ENCODE measurements around the gene SLC20A1. TPM values are rescaled to one million over a fixed set of nuclear protein-coding genes. Genes with fewer than 3 reads are reported as not detected.

The SLC20A1 gene
- total RNA-seq, 1 donor from 2014 or later, result 43.5 TPM

GRCh38 chr2:112621790-112622527 lies 23.8 kb upstream of the SLC20A1 start:
- Histone ChIP-seq H3K27me3 (ENCODE audit: low read depth) (no peaks in the 10 kb centered on the region), H3K36me3 (no peaks in the 10 kb centered on the region), H3K4me1 (peaks cover 9% of the 10 kb centered on the region), H3K27ac (no peak overlapping the region), H3K9me3 (no peaks in the 10 kb centered on the region), H3K4me3 (no peak overlapping the region)
- no peak for ATAC-seq
- intact Hi-C loops (cut with DNase I), result loop anchor here (10.0 kb wide), 1 partner anchor 63 kb away; no protein-coding TSS in a partner anchor
- no peak for DNase-seq
- TF ChIP-seq, protein P1, sequence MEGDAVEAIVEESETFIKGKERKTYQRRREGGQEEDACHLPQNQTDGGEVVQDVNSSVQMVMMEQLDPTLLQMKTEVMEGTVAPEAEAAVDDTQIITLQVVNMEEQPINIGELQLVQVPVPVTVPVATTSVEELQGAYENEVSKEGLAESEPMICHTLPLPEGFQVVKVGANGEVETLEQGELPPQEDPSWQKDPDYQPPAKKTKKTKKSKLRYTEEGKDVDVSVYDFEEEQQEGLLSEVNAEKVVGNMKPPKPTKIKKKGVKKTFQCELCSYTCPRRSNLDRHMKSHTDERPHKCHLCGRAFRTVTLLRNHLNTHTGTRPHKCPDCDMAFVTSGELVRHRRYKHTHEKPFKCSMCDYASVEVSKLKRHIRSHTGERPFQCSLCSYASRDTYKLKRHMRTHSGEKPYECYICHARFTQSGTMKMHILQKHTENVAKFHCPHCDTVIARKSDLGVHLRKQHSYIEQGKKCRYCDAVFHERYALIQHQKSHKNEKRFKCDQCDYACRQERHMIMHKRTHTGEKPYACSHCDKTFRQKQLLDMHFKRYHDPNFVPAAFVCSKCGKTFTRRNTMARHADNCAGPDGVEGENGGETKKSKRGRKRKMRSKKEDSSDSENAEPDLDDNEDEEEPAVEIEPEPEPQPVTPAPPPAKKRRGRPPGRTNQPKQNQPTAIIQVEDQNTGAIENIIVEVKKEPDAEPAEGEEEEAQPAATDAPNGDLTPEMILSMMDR (IDR thresholded peaks at IDR 0.05), result no peak

GRCh38 chr2:112622528-112622849 lies 23.2 kb upstream of the SLC20A1 start:
- Histone ChIP-seq H3K4me3 (no peak overlapping the region), H3K4me1 (peaks cover 14% of the 10 kb centered on the region), H3K27ac (no peak overlapping the region), H3K27me3 (ENCODE audit: low read depth) (no peaks in the 10 kb centered on the region), H3K9me3 (no peaks in the 10 kb centered on the region), H3K36me3 (no peaks in the 10 kb centered on the region)
- no peak for ATAC-seq
- TF ChIP-seq, protein P1 (IDR thresholded peaks at IDR 0.05), result no peak
- no peak for DNase-seq
- intact Hi-C loops (cut with DNase I), result loop anchor here (10.0 kb wide), 1 partner anchor 62 kb away; no protein-coding TSS in a partner anchor

DNA sequence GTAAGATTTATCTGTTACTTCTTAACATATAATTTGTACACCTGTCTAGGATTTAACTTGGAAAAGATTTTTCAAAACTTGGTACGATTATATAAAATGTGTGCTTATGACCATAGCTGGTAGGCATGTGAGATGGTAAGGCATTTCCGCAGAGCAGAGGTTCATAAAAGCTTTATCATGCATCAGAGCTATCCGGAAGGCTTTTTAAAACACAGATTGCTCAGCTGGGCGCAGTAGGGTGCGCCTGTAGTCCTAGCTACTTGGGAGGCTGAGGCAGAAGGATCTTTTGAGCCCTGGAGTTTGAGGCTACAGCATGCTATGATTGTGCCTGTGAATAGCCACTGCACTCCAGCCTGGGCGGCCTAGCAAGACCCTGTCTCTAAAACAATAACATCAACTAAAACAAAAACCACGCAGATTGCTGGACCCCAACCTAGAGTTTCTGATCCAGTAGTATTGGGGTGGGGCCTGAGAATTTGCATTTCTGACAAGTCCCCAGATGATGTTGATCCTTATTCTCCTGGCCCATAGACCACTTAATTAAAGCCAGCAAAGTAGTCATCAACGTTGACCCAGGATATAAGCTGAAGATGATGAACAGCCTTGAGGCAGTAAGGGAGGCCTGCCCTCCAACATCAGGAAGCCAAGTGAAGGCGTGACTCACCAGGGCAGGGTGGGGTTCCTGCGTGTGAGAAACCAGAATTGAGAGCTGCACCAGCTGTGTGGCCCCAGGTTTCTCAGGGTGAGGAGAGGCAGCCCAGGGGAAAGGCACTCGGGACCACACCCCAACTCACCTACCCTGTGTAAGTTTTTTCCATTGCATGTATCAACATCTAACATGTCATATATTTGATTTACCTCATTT lies 21.6 kb upstream of the SLC20A1 start:
- peak; percentile 35 to 43 for ATAC-seq
- no peak for DNase-seq
- TF ChIP-seq, protein P1 (IDR thresholded peaks at IDR 0.05), result no peak
- no peak overlapping the region for H3K4me3 ChIP-seq
- no peaks in the 10 kb centered on the region for H3K9me3 ChIP-seq
- intact Hi-C loops (cut with DNase I), result loop anchor here (10.0 kb wide), 1 partner anchor 61 kb away; no protein-coding TSS in a partner anchor
- H3K36me3 ChIP-seq, result no peaks in the 10 kb centered on the region
- H3K27ac ChIP-seq, result no peak overlapping the region
- no peaks in the 10 kb centered on the region for H3K27me3 ChIP-seq (ENCODE audit: low read depth)
- H3K4me1 ChIP-seq, result peaks cover 21% of the 10 kb centered on the region

DNA sequence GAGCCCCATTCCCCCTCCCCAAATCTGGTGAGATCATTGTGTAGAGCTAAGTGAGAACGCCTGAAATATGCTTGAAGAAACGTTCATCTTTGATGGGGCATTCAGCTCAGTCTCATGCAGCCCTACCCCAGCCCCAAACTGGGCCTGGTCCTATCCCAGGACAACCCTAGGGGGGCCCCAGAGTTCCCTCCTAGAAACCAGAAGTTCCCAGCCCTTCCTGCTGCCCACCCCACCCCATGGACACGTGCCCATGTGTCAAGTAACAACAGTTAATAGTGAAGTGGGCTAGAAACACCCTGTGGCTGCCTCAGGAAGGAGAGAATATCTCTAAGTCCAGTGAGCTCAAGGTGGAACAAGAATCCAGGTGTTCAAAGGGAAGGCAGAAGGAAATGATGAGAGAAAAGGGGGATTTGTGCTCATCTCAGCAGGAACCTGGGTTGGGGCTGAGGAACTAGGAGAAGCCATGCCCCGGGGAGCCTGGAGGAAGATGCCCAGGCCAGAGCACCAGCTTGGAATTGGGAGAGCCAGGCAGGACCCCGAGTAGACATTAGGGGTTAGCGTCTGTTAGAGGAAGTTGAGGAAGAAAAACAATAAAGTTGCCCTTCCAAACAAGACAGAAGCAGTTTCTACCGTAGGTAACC lies 20.1 kb upstream of the SLC20A1 start:
- H3K36me3 ChIP-seq, result no peaks in the 10 kb centered on the region
- peak overlapping the region; percentile 28 for H3K27ac ChIP-seq
- no peak for DNase-seq
- H3K4me1 ChIP-seq, result peaks cover 28% of the 10 kb centered on the region
- TF ChIP-seq, protein P1 (IDR thresholded peaks at IDR 0.05), result no peak
- no peaks in the 10 kb centered on the region for H3K27me3 ChIP-seq (ENCODE audit: low read depth)
- ATAC-seq, result no peak
- H3K9me3 ChIP-seq, result no peaks in the 10 kb centered on the region
- intact Hi-C loops (cut with DNase I), result loop anchor here (10.0 kb wide), 1 partner anchor 59 kb away; no protein-coding TSS in a partner anchor
- no peak overlapping the region for H3K4me3 ChIP-seq

DNA sequence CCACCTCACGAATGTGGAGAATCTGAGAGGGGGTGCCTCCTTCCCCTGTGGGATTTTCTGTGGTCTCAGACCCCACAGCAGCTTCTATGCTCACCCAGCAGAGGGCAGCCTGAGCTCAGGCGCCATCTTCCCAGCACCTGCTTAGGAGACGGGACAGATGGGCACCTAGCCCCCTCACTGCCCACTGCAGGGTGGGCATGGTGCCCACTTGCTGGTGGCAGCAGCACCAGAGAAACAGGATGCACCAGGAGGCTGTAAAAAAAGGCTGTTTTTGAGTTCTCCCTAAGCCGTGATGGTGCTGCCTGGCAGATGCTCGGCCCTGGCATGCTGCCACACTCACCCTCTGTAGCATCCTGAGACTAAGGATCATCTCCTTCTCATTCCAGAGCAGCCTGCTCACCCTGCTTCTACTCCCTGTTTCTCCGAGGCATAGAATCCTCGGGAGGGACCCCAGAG lies 19.1 kb upstream of the SLC20A1 start:
- TF ChIP-seq, protein P1 (IDR thresholded peaks at IDR 0.05), result peak; percentile 84
- H3K27ac ChIP-seq, result peak overlapping the region; percentile 76
- intact Hi-C loops (cut with DNase I), result loop anchor here (10.0 kb wide), 1 partner anchor 58 kb away; no protein-coding TSS in a partner anchor
- no peaks in the 10 kb centered on the region for H3K36me3 ChIP-seq
- ATAC-seq (peak; percentile 83 to 84), DNase-seq (peak; percentile 72)
- H3K9me3 ChIP-seq, result no peaks in the 10 kb centered on the region
- peak overlapping the region; percentile 12 for H3K4me3 ChIP-seq
- H3K4me1 ChIP-seq, result peaks cover 38% of the 10 kb centered on the region
- no peaks in the 10 kb centered on the region for H3K27me3 ChIP-seq (ENCODE audit: low read depth)

All from lower lobe of right lung (tissue), 2 donors.